Activated naive CD8-positive, alpha-beta T cell treated with anti-CD3 and anti-CD28 coated beads, Interleukin-2, amount 10 ng/mL, durations not matched to agents 7 days and 5 days (primary cell): ENCODE data around the gene PLEKHO2. TPM values are rescaled to one million over a fixed set of nuclear protein-coding genes. Genes with fewer than 3 reads are reported as not detected.
"Not testable (repeated sequence)": the region's sequence is repeated elsewhere in the genome, so short reads cannot be mapped to it uniquely, and the experiment has no call there.

Experiments used
- ATAC-seq: fragments of 150-1000 bp; cut with Tn5 transposase; one replicate; pipeline ENCODE4 v1.10.0; 2021; ENCODE audit warnings: low read depth, moderate library complexity
- POLR2A ChIA-PET: fragments of 350-600 bp; sonication (Branson Sonifier 250); formaldehyde crosslinking; loops from one replicate; lab custom pipeline; 2021; ENCODE audit warnings: antibody characterized with exemption; lab: Charles Lee
- DNase-seq: peaks from one replicate; pipeline ENCODE4 v3.0.0; 2021
- H3K27ac Mint-ChIP-seq: one replicate; pipeline ENCODE4 v1.8.0; 2022; ENCODE audit warnings: mild to moderate bottlenecking, mixed read lengths
- H3K27me3 Mint-ChIP-seq: one replicate; pipeline ENCODE4 v1.8.0; 2022; ENCODE audit warnings: mild to moderate bottlenecking, moderate library complexity, mixed read lengths
- H3K36me3 Mint-ChIP-seq: one replicate; pipeline ENCODE4 v1.8.0; 2021; ENCODE audit warnings: mild to moderate bottlenecking, mixed read lengths
- H3K4me1 Mint-ChIP-seq: one replicate; pipeline ENCODE4 v1.8.0; 2021; ENCODE audit warnings: mixed read lengths
- H3K4me3 Mint-ChIP-seq: one replicate; pipeline ENCODE4 v1.8.0; 2022; ENCODE audit warnings: mild to moderate bottlenecking, moderate library complexity, mixed read lengths
- H3K9me3 Mint-ChIP-seq: one replicate; pipeline ENCODE4 v1.8.0; 2021; ENCODE audit warnings: mixed read lengths
- total RNA-seq, 2 experiments: library from RNA; stranded (reverse); gene quantifications; one replicate each; pipeline ENCODE4 v1.2.3, GENCODE V29; 2021

PLEKHO2 gene, protein sequence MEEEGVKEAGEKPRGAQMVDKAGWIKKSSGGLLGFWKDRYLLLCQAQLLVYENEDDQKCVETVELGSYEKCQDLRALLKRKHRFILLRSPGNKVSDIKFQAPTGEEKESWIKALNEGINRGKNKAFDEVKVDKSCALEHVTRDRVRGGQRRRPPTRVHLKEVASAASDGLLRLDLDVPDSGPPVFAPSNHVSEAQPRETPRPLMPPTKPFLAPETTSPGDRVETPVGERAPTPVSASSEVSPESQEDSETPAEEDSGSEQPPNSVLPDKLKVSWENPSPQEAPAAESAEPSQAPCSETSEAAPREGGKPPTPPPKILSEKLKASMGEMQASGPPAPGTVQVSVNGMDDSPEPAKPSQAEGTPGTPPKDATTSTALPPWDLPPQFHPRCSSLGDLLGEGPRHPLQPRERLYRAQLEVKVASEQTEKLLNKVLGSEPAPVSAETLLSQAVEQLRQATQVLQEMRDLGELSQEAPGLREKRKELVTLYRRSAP
- 10 to 100 TPM; 25.4 to 25.7 TPM for total RNA-seq

DNA sequence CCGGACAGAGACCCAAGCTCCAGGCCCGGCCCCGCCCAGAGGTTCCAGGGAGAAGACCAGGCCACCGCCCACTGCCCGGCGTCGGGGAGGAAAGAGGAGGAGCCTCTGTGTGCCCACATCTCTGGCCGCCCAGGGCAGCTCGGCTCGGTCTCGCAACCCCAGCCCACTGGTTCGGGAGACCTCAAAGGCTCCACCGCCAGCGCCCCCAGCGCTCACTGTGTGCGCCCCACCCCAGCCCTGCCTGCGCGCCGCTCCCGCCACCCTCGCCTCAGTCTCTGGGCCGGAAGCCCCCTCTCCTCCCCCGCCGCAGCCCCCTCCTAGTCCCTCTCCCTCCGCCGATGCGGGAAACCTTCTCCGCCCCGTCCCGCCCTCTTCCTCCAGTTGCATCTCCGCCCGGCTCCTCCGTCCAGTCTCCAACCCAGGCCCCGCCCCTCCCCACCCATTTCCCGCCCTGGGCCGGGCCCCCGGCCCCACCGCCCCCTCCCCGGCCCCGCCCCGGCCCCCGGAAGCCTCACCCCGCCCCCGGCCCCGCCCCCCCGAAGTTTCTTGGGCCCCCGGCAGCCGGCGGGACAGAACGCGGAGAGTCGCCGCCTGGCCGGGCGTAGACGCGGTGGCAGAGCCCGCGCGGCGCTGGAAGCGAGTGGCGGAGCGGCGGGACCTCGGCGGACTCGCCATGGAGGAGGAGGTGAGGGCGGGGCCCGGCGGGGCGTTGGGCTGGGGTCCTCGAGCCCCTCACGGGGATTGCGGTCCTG lies at the start of gene PLEKHO2:
TSS of gene PLEKHO2 (plus strand) at position 572 of the 752 bp plus-strand sequence. CDS start at position 674, 102 bp downstream.
- ATAC-seq (peak; percentile 78), DNase-seq (peak; percentile 90)
- Mint-ChIP-seq H3K27me3 (no peaks in the 10 kb centered on the region), H3K4me3 (peak within 1 kb of the TSS; percentile 94), H3K4me1 (peaks cover 56% of the 10 kb centered on the region), H3K27ac (peak within 1 kb of the TSS; percentile 89), H3K9me3 (no peaks in the 10 kb centered on the region), H3K36me3 (peaks cover 9% of the 10 kb centered on the region)
- POLR2A ChIA-PET: interaction anchor here (0.9 to 2.8 kb wide), 9 partner anchors 9 to 463 kb away, joined by 3 to 52 read pairs (median 3); partner anchors contain the start of genes PIF1 and RNU5B-1

GRCh38 chr15:64792282-64792681 lies 49.4 kb upstream of the PLEKHO2 start:
- DNase-seq (no peak), ATAC-seq (no peak)
- no peak overlapping the region for H3K4me3 Mint-ChIP-seq
- POLR2A ChIA-PET: no interaction called here
- no peaks in the 10 kb centered on the region for H3K4me1 Mint-ChIP-seq
- H3K9me3 Mint-ChIP-seq: no peaks in the 10 kb centered on the region
- no peaks in the 10 kb centered on the region for H3K36me3 Mint-ChIP-seq
- H3K27ac Mint-ChIP-seq: no peak overlapping the region
- peaks cover 2% of the 10 kb centered on the region for H3K27me3 Mint-ChIP-seq

GRCh38 chr15:64795299-64795698 lies 46.4 kb upstream of the PLEKHO2 start:
- H3K9me3 Mint-ChIP-seq, POLR2A ChIA-PET: not testable (repeated sequence)

GRCh38 chr15:64795921-64796320 lies 45.8 kb upstream of the PLEKHO2 start:
- H3K4me3 Mint-ChIP-seq, H3K36me3 Mint-ChIP-seq, H3K27me3 Mint-ChIP-seq, H3K4me1 Mint-ChIP-seq, H3K9me3 Mint-ChIP-seq, ATAC-seq, POLR2A ChIA-PET, H3K27ac Mint-ChIP-seq, DNase-seq: not testable (repeated sequence)

More at GRCh38 chr15:64795299-64795698, 46.4 kb upstream of the PLEKHO2 start:
- not testable (repeated sequence) for H3K36me3 Mint-ChIP-seq, H3K27me3 Mint-ChIP-seq, H3K4me1 Mint-ChIP-seq, DNase-seq, ATAC-seq, H3K4me3 Mint-ChIP-seq, H3K27ac Mint-ChIP-seq

DNA sequence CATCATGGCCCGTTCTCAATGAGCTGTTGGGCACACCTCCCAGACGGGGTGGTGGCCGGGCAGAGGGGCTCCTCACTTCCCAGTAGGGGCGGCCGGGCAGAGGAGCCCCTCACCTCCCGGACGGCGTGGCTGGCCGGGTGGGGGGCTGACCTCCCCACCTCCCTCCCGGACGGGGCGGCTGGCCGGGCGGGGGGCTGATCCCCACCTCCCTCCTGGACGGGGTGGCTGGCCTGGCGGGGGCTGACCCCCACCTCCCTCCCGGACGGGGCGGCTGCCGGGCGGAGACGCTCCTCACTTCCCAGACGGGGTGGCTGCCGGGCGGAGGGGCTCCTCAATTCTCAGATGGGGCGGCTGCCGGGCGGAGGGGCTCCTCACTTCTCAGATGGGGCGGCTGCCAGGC lies 42.8 kb upstream of the PLEKHO2 start:
- H3K27ac Mint-ChIP-seq, H3K36me3 Mint-ChIP-seq, H3K4me1 Mint-ChIP-seq, H3K27me3 Mint-ChIP-seq, H3K4me3 Mint-ChIP-seq, H3K9me3 Mint-ChIP-seq, POLR2A ChIA-PET, ATAC-seq, DNase-seq: not testable (repeated sequence)

DNA sequence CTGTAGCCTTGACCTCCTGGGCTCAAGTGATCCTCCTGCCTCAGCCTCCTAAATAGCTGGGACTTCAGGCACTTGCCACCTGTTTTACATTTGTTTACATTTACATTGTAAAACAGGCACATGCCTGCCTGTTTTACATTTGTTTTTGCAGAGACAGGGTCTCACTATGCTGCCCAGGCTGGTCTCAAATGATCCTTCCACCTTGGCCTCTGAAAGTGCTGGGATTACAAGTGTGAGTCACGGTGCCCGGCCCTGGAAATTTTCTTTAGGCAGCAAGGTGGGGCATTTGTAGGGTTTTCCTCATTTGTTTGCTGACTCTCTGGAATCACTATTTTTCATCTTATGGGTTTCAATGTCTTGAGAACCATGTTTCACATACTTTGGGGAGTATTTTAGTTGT lies 41.2 kb upstream of the PLEKHO2 start:
- POLR2A ChIA-PET: interaction anchor here (0.7 kb wide), 1 partner anchor 168 kb away, joined by 4 read pairs; no protein-coding TSS in a partner anchor
- H3K4me3 Mint-ChIP-seq: no peak overlapping the region
- peaks cover 2% of the 10 kb centered on the region for H3K27me3 Mint-ChIP-seq

DNA sequence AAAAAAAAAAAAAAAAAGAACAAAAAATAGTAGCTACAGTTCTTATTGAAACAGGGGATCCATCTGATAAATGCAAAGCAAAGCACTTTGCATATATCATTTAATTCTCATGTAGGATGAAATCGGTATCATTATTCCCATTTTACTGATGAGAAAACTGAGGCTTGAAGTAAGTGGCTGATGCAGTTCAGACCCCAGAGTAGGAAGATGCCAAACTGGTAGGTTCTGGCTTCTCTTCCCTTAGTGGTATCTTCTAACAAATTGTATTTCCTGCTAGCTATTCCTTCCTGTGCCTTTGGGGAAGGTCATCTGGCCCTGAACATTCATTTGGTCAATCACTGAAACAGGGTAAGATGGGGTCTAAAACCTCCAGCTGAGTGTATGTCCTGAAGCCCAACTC lies 38.2 kb upstream of the PLEKHO2 start:
- no peaks in the 10 kb centered on the region for H3K9me3 Mint-ChIP-seq
- ATAC-seq (no peak), DNase-seq (no peak)
- H3K27ac Mint-ChIP-seq: no peak overlapping the region
- no peaks in the 10 kb centered on the region for H3K4me1 Mint-ChIP-seq
- H3K36me3 Mint-ChIP-seq: no peaks in the 10 kb centered on the region
- H3K27me3 Mint-ChIP-seq: no peaks in the 10 kb centered on the region
- no peak overlapping the region for H3K4me3 Mint-ChIP-seq
- POLR2A ChIA-PET: no interaction called here

More for the DNA sequence above, 41.2 kb upstream of the PLEKHO2 start:
- Mint-ChIP-seq H3K27ac (no peak overlapping the region), H3K36me3 (no peaks in the 10 kb centered on the region), H3K4me1 (no peaks in the 10 kb centered on the region), H3K9me3 (no peaks in the 10 kb centered on the region)
- no peak for ATAC-seq
- no peak for DNase-seq

DNA sequence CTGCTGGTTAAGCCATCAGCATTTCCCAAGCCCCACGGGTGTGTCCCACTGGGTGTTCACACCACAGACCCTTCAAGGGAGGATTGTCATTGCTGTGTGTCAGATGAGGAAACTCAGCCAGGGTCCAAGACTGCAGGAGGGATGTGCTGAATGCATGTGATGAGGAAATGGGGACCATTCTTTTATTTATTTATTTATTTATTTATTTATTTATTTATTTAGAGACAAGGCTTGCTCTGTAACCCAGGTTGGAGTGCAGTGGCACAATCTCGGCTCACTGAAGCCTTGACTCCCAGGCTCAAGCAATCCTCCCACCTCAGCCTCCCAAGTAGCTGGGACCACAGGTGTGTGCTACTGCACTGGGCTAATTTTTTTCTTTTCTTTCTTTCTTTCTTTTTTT lies 37.1 kb upstream of the PLEKHO2 start:
- POLR2A ChIA-PET: interaction anchor here (0.8 kb wide), 1 partner anchor 10 kb away, joined by 3 read pairs; no protein-coding TSS in a partner anchor
- H3K27me3 Mint-ChIP-seq: peaks cover 2% of the 10 kb centered on the region
- no peaks in the 10 kb centered on the region for H3K9me3 Mint-ChIP-seq
- no peak overlapping the region for H3K4me3 Mint-ChIP-seq
- ATAC-seq (no peak), DNase-seq (no peak)
- no peaks in the 10 kb centered on the region for H3K36me3 Mint-ChIP-seq
- H3K27ac Mint-ChIP-seq: no peak overlapping the region
- no peaks in the 10 kb centered on the region for H3K4me1 Mint-ChIP-seq

DNA sequence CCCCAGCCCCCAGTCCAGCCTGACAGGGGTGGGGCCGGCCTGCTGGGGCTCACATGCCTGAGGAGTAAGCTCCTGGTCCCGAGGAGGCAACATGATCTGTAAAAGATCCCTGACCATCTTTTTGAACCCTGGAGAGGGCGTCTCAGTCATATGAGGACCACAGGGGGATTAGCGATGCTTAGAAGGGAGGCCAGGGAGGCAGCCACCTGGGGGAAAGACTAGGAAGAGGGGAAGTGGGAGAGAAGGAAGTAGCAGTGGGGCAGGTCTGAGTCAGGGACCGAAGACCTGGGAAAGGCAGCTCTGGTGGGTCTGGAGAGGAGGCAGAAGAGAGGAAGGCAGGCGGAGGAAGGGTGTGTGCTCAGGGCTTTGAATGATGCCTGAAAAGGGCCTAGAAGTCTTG lies 35.2 kb upstream of the PLEKHO2 start:
- Mint-ChIP-seq H3K27me3 (peaks cover 5% of the 10 kb centered on the region), H3K9me3 (no peaks in the 10 kb centered on the region), H3K4me3 (no peak overlapping the region), H3K27ac (no peak overlapping the region), H3K4me1 (no peaks in the 10 kb centered on the region), H3K36me3 (no peaks in the 10 kb centered on the region)
- no peak for ATAC-seq
- no peak for DNase-seq
- POLR2A ChIA-PET: no interaction called here

DNA sequence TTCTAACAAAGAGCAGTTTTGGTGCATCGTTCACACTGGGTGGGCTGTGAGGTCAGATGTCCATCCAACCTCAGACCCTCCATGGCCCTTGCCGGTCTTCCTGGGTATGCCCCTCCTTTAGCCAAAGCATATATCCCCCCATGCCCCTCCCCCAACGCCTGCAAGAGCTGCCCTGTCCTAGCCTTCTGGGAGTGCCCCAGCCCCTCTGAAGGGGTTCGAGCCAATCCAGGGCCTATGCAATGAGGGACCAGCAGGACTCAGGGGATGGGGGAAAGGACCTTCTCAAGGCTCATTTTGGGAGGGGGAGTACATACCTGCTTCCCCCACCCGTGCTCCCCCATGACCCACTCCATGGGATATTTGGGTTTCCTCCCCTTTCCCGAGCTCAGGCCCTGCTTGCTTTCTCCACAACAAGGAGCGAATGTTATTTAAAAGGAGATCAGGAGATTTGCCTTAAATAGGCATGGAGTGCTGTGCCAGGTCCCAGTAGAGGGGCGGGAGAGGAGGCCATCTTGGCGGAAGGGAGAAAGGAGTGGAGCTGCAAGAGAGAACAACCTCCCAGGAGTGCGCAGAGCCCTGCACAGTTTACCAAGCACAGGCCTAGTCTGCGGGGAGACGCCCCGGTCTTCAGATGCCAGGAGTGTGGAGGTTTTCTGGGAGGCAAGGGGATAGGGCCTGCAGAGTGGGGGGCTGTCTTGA lies 34.5 kb upstream of the PLEKHO2 start:
- POLR2A ChIA-PET: no interaction called here
- DNase-seq (no peak), ATAC-seq (no peak)
- Mint-ChIP-seq H3K27ac (no peak overlapping the region), H3K36me3 (no peaks in the 10 kb centered on the region), H3K27me3 (peaks cover 5% of the 10 kb centered on the region), H3K4me1 (no peaks in the 10 kb centered on the region), H3K4me3 (no peak overlapping the region), H3K9me3 (no peaks in the 10 kb centered on the region)

- Mint-ChIP-seq H3K27ac (no peak overlapping the region), H3K4me3 (no peak overlapping the region), H3K27me3 (peaks cover 5% of the 10 kb centered on the region), H3K9me3 (no peaks in the 10 kb centered on the region), H3K36me3 (no peaks in the 10 kb centered on the region), H3K4me1 (no peaks in the 10 kb centered on the region)
- ATAC-seq: no peak
- POLR2A ChIA-PET: no interaction called here
- DNase-seq: no peak
Measured at GRCh38 chr15:64807751-64808222, 33.9 kb upstream of the PLEKHO2 start.

DNA sequence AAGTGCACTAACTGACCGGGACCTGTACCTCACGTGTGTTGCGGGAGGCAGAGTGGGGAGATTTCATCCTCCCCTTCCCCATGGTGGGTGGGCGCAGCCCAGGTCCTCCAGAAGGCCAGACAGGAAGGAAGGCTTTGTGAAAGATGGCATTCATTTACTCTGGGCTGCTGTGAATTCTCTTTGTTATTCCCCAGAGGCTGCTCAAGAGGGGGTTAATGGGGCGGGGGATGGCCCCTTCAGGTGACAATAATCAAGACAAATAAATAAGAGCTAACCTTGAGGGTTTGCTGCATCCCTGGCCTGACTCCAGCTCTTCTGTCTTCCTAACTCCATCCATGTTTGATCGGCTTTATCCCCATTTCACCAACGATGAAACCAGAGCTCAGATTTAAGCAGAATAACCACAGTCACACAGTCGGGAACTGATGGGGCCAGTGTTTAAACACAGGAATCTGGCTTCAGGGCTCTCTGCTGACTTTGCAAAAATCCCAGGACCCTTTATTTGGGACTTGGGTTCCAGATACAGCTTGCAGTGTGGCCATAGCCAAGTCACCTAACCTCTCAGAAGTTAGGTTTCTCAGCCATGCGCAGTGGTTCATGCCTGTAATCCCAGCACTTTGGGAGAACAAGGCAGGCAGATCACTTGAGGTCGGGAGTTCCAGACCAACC lies 32.8 kb upstream of the PLEKHO2 start:
- no peak overlapping the region for H3K27ac Mint-ChIP-seq

More for the DNA sequence above, 32.8 kb upstream of the PLEKHO2 start:
- no peaks in the 10 kb centered on the region for H3K9me3 Mint-ChIP-seq
- no peak for DNase-seq
- H3K4me3 Mint-ChIP-seq: no peak overlapping the region
- no peak for ATAC-seq
- POLR2A ChIA-PET: interaction anchor here (1.0 to 1.3 kb wide), 2 partner anchors 12 to 27 kb away, joined by 4 to 5 read pairs; no protein-coding TSS in a partner anchor
- peaks cover 5% of the 10 kb centered on the region for H3K27me3 Mint-ChIP-seq
- no peaks in the 10 kb centered on the region for H3K36me3 Mint-ChIP-seq
- H3K4me1 Mint-ChIP-seq: no peaks in the 10 kb centered on the region
